Fibroblast of pulmonary artery (primary cell): ENCODE data around the gene DLGAP5.

Source experiments
- DNase-seq: peaks from one replicate; pipeline ENCODE4 v3.0.0-alpha.2; 2010; ENCODE audit warnings: low read depth
- H3K4me3 ChIP-seq: replicated peaks from 2 replicates; pipeline ENCODE4 v1.5.1; 2011; ENCODE audit warnings: low read depth, mild to moderate bottlenecking, control low read depth, low read length, moderate library complexity
- CTCF ChIP-seq: IDR thresholded peaks from 2 replicates; pipeline ENCODE4 v1.5.1; 2011; ENCODE audit warnings: mild to moderate bottlenecking, control low read depth, low read length, inconsistent platforms; ENCODE audit errors: missing control alignments

DLGAP5 gene

DNA sequence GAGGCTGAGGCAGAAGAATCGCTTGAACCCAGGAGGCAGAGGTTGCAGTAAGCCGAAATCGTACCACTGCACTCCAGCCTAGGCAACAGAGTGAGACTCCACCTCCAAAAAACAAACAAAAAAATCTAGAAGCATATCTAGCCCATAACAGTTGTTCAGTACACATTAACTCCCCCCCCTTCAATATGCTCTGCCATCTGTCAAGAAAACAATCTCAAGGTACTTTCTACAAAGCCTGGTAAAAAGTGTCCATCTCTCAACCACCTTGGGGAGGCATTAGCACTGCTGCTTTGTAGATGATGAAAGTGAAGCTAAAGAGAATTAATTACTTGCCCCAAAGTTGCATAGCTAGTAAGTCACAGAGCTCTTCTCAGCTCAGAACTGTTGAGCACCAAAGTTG is 37.4 kb downstream of the DLGAP5 start:
- no peak overlapping the region for H3K4me3 ChIP-seq
- TF ChIP-seq CTCF, result no peak
- no peak for DNase-seq

DNA sequence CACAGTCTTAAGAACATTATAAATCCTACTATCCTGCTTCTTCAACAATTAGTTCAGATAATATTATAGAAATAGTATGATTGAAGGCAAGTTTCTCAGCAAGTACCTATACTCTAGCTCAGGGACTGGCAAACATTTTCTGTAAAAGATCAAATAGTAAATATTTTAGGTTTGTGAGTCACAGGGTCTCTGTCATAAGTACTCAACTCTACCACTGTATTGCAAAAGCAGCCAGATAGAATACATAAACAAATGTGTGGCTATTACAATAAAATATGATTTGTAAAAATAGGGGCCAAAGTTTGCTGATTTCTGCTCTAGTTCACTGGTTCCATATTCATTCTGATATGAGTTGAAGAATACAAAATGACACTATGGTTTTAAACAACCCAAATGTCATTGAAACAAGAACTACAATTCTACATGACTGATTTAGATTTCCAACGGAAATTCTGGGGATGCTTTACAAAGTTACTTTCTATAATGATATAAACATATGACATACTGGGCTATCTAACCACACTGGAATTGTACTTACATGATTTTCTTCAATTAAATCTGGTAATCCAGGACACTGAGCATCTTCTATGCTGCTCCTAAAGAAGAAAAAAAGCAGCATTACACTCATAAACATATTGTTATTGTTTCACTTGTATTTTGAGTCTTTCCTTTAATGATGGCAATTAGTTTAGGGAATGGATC is 39.2 kb downstream of the DLGAP5 start:
- peak; percentile 50 for DNase-seq
- H3K4me3 ChIP-seq, result no peak overlapping the region
- TF ChIP-seq CTCF, result no peak

DNA sequence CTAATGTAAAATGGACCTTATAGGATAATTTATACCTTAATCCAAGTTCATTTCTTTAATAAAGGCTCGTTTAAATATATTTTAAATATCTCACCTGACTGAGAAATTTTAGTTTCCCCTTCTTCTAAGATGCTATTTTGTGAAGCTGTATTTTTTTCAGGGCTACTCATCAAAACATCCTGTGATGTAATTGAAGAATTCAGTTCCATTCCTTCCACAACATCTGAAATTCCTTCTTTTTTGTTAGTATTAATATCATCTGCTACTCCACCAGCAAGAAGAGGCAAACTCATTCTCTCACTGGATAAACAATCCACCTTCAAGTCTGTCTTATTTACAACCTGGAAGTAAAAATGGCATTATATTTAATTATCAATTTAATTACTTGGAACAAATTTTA is 39.8 kb downstream of the DLGAP5 start:
- no peak for DNase-seq
- H3K4me3 ChIP-seq, result no peak overlapping the region
- no peak for TF ChIP-seq CTCF

DNA sequence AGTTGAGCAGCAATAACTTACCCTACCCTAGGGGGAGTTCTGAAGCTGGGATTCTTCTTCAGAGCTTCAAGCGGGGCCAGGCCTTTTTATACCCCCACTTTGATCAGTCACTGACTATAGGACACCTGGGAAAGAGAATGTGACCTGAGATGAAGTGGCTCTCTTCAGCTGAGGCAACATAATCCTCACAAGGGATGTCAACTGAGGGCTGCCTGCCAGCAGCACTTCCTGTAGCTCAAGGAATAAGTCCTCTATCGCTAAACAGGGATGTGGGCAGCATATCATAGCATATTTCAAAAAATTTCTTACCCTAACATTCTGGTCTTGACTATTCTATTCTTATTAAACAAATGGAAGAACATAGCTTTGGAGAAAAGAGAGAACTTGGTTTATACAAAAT is 45.0 kb downstream of the DLGAP5 start:
- DNase-seq, result peak; percentile 34
- no peak for TF ChIP-seq CTCF
- H3K4me3 ChIP-seq, result no peak overlapping the region

- no peak for DNase-seq
- H3K4me3 ChIP-seq, result no peak overlapping the region
- no peak for TF ChIP-seq CTCF
These were observed 48.9 kb downstream of the DLGAP5 start for GRCh38 chr14:55142466-55142865.

DNA sequence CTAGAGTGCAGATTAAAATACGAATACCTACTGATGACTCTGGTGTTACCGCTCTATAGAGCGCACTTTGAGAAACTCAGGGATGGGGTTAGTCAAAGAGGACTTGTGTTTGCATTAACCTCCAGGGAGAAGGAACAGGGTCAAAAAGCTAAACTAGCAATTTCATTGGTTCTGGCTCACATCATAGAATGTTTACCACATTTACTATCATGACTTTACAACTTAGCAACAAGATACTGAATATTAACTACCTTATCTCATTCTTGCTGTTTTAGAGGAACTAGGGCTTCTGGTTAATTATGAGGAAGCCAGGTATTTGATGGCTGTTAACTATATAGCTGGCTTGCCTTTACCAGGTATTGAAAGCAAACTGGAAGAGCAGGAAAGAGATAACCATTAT is 49.6 kb downstream of the DLGAP5 start:
- no peak for TF ChIP-seq CTCF
- DNase-seq, result no peak
- H3K4me3 ChIP-seq, result no peak overlapping the region

DNA sequence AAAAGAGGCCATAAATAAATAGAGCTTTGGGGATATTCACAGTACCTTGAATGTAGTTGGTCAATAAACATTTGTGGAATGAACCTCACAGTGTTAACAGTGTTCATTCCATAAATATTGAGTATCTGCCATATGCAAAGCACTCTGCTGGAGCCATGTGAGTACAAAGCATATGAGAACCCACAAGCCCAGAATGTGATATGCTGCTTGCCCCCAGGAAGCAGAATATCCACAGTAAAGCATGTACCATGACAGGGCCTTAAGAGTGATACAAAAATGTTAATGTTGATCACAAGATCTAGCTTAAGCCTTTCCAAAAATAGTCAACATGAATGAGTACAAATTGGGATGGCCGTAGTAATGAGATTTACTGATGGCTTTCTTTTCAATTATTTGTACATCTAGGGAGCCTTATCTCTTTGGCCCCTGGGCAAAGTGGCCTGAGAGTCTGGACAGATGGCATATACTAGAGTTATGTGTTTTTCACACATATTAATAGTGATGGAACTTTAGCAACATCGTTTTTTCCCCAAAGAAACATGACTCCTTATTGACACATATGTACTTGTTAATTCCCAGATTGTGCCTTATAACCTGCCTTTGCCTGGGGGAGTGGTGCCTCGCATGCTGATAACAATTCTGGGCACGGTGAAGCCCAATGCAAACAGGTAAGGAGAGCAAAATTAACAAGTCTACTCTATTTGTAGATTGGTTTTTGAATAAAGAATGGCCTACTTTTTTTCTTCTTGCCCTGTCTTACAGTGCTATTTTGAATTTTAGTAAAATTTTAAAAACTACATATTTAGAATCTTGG is 51.5 kb downstream of the DLGAP5 start:
- no peak overlapping the region for H3K4me3 ChIP-seq
- no peak for TF ChIP-seq CTCF
- no peak for DNase-seq
